HL-60 (cell line): Measurements from ENCODE around the gene PNMA6E.

ENCODE experiments used
- CTCF ChIP-seq: IDR thresholded peaks from one replicate; pipeline ENCODE4 v1.5.1; 2011; ENCODE audit warnings: low read length, control low read depth, inconsistent platforms; ENCODE audit not compliant: insufficient read depth
- GABPA ChIP-seq: IDR thresholded peaks from 2 replicates; pipeline ENCODE4 v1.6.1; 2012; ENCODE audit warnings: low read depth
- POLR2AphosphoS5 ChIP-seq: IDR thresholded peaks from 2 replicates; pipeline ENCODE4 v1.6.1; 2012; ENCODE audit warnings: low read depth
- REST ChIP-seq: IDR thresholded peaks from 2 replicates; pipeline ENCODE4 v1.6.1; 2012; ENCODE audit warnings: low read depth; ENCODE audit not compliant: insufficient replicate concordance
- SPI1 ChIP-seq: IDR thresholded peaks from 2 replicates; pipeline ENCODE4 v1.6.1; 2012; ENCODE audit warnings: low read depth, mild to moderate bottlenecking, borderline replicate concordance

- TF ChIP-seq CTCF (no peak), POLR2AphosphoS5 (no peak), SPI1 (no peak), REST (no peak), GABPA (no peak)
Measured at GRCh38 chrX:153366119-153366518, 35.0 kb downstream of the PNMA6E start.
